Activated naive CD4-positive, alpha-beta T cell treated with anti-CD3 and anti-CD28 coated beads, Interleukin-2, amount 10 ng/mL, durations not matched to agents 7 days and 5 days (primary cell): Measurements from ENCODE around the gene FAM200B.

Experiments used
- CTCF ChIA-PET: fragments of 350-600 bp; sonication (Branson Sonifier 250); formaldehyde crosslinking; loops from one replicate; lab custom pipeline; 2021; ENCODE audit warnings: antibody characterized with exemption; lab: Charles Lee
- DNase-seq: peaks from one replicate; pipeline ENCODE4 v3.0.0-alpha.2; 2020
- H3K27ac Mint-ChIP-seq: one replicate; pipeline ENCODE4 v1.8.0; 2021; ENCODE audit warnings: mild to moderate bottlenecking, moderate library complexity, mixed read lengths
- H3K27me3 Mint-ChIP-seq: one replicate; pipeline ENCODE4 v1.8.0; 2021; ENCODE audit warnings: mild to moderate bottlenecking, mixed read lengths
- H3K36me3 Mint-ChIP-seq: one replicate; pipeline ENCODE4 v1.8.0; 2021; ENCODE audit warnings: mixed read lengths
- H3K4me1 Mint-ChIP-seq: one replicate; pipeline ENCODE4 v1.8.0; 2021; ENCODE audit warnings: mixed read lengths
- H3K4me3 Mint-ChIP-seq: one replicate; pipeline ENCODE4 v1.8.0; 2021; ENCODE audit warnings: mild to moderate bottlenecking, moderate library complexity, mixed read lengths
- H3K9me3 Mint-ChIP-seq: one replicate; pipeline ENCODE4 v1.8.0; 2021; ENCODE audit warnings: mixed read lengths

FAM200B gene

GRCh38 chr4:15676039-15676438 is 5.6 kb upstream of the FAM200B start:
- Mint-ChIP-seq H3K36me3 (peaks cover 27% of the 10 kb centered on the region), H3K27ac (no peak overlapping the region), H3K4me1 (peaks cover 43% of the 10 kb centered on the region), H3K27me3 (no peaks in the 10 kb centered on the region), H3K4me3 (no peak overlapping the region), H3K9me3 (no peaks in the 10 kb centered on the region)
- DNase-seq: no peak
- CTCF ChIA-PET: interaction anchor here (0.9 kb wide), 1 partner anchor 13 kb away, joined by 3 read pairs; no protein-coding TSS in a partner anchor

GRCh38 chr4:15676899-15677298 is 4.7 kb upstream of the FAM200B start:
- no peak overlapping the region for H3K27ac Mint-ChIP-seq
- peaks cover 42% of the 10 kb centered on the region for H3K4me1 Mint-ChIP-seq
- H3K36me3 Mint-ChIP-seq: peaks cover 27% of the 10 kb centered on the region
- H3K27me3 Mint-ChIP-seq: peaks cover 3% of the 10 kb centered on the region
- no peaks in the 10 kb centered on the region for H3K9me3 Mint-ChIP-seq
- DNase-seq: no peak
- H3K4me3 Mint-ChIP-seq: no peak overlapping the region
- CTCF ChIA-PET: no interaction called here

GRCh38 chr4:15677507-15677988 is 4.1 kb upstream of the FAM200B start:
- Mint-ChIP-seq H3K27ac (no peak overlapping the region), H3K4me3 (no peak overlapping the region), H3K9me3 (no peaks in the 10 kb centered on the region), H3K4me1 (peaks cover 46% of the 10 kb centered on the region), H3K27me3 (peaks cover 3% of the 10 kb centered on the region), H3K36me3 (peaks cover 26% of the 10 kb centered on the region)
- DNase-seq: no peak
- CTCF ChIA-PET: no interaction called here

GRCh38 chr4:15681067-15681371 is 608 bp upstream of the FAM200B start:
- peaks cover 56% of the 10 kb centered on the region for H3K4me1 Mint-ChIP-seq
- peak overlapping the region; percentile 94 for H3K4me3 Mint-ChIP-seq
- DNase-seq: no peak
- H3K27ac Mint-ChIP-seq: peak overlapping the region; percentile 95
- H3K36me3 Mint-ChIP-seq: peaks cover 34% of the 10 kb centered on the region
- H3K9me3 Mint-ChIP-seq: no peaks in the 10 kb centered on the region
- H3K27me3 Mint-ChIP-seq: peaks cover 3% of the 10 kb centered on the region
- CTCF ChIA-PET: no interaction called here

GRCh38 chr4:15682242-15683142 is 865 bp downstream of the FAM200B start:
- peaks cover 3% of the 10 kb centered on the region for H3K27me3 Mint-ChIP-seq
- no peak for DNase-seq
- H3K36me3 Mint-ChIP-seq: peaks cover 46% of the 10 kb centered on the region
- CTCF ChIA-PET: interaction anchor here (1.4 to 2.3 kb wide), 2 partner anchors 26 to 200 kb away, joined by 4 to 7 read pairs; partner anchors contain the start of gene FBXL5
- peak overlapping the region; percentile 94 for H3K4me3 Mint-ChIP-seq
- peaks cover 45% of the 10 kb centered on the region for H3K4me1 Mint-ChIP-seq
- peak overlapping the region; percentile 95 for H3K27ac Mint-ChIP-seq
- no peaks in the 10 kb centered on the region for H3K9me3 Mint-ChIP-seq

GRCh38 chr4:15683143-15683495 is 1.5 kb downstream of the FAM200B start:
- CTCF ChIA-PET: interaction anchor here (1.4 to 2.3 kb wide), 2 partner anchors 27 to 199 kb away, joined by 4 to 7 read pairs; partner anchors contain the start of gene FBXL5
- Mint-ChIP-seq H3K9me3 (no peaks in the 10 kb centered on the region), H3K4me3 (peak overlapping the region; percentile 16), H3K27me3 (peaks cover 3% of the 10 kb centered on the region), H3K36me3 (peaks cover 47% of the 10 kb centered on the region), H3K4me1 (peaks cover 41% of the 10 kb centered on the region), H3K27ac (no peak overlapping the region)
- no peak for DNase-seq

GRCh38 chr4:15684498-15684897 is 2.9 kb downstream of the FAM200B start:
- no peak for DNase-seq
- no peak overlapping the region for H3K27ac Mint-ChIP-seq
- peaks cover 48% of the 10 kb centered on the region for H3K36me3 Mint-ChIP-seq
- no peaks in the 10 kb centered on the region for H3K9me3 Mint-ChIP-seq
- peaks cover 31% of the 10 kb centered on the region for H3K4me1 Mint-ChIP-seq
- H3K27me3 Mint-ChIP-seq: peaks cover 3% of the 10 kb centered on the region
- H3K4me3 Mint-ChIP-seq: no peak overlapping the region
- CTCF ChIA-PET: interaction anchor here (1.0 kb wide), 1 partner anchor 38 kb away, joined by 3 read pairs; no protein-coding TSS in a partner anchor

GRCh38 chr4:15688051-15688450 is 6.4 kb downstream of the FAM200B start:
- DNase-seq: no peak
- CTCF ChIA-PET: interaction anchor here (1.7 kb wide), 1 partner anchor 268 kb away, joined by 3 read pairs; no protein-coding TSS in a partner anchor
- Mint-ChIP-seq H3K27ac (no peak overlapping the region), H3K9me3 (no peaks in the 10 kb centered on the region), H3K27me3 (no peaks in the 10 kb centered on the region), H3K36me3 (peaks cover 38% of the 10 kb centered on the region), H3K4me3 (no peak overlapping the region), H3K4me1 (peaks cover 15% of the 10 kb centered on the region)

- H3K9me3 Mint-ChIP-seq: no peaks in the 10 kb centered on the region
- DNase-seq: no peak
- H3K27me3 Mint-ChIP-seq: no peaks in the 10 kb centered on the region
- H3K27ac Mint-ChIP-seq: no peak overlapping the region
- no peak overlapping the region for H3K4me3 Mint-ChIP-seq
- H3K36me3 Mint-ChIP-seq: peaks cover 31% of the 10 kb centered on the region
- H3K4me1 Mint-ChIP-seq: peaks cover 4% of the 10 kb centered on the region
- CTCF ChIA-PET: no interaction called here
These were observed 7.9 kb downstream of the FAM200B start for GRCh38 chr4:15689540-15689939.

- Mint-ChIP-seq H3K4me1 (peaks cover under 1% of the 10 kb centered on the region), H3K36me3 (peaks cover 28% of the 10 kb centered on the region), H3K27ac (no peak overlapping the region), H3K9me3 (no peaks in the 10 kb centered on the region), H3K27me3 (no peaks in the 10 kb centered on the region), H3K4me3 (no peak overlapping the region)
- DNase-seq: no peak
- CTCF ChIA-PET: no interaction called here
These were observed 8.6 kb downstream of the FAM200B start for GRCh38 chr4:15690020-15690809.

- Mint-ChIP-seq H3K27ac (no peak overlapping the region), H3K4me3 (no peak overlapping the region), H3K27me3 (no peaks in the 10 kb centered on the region), H3K9me3 (no peaks in the 10 kb centered on the region), H3K4me1 (no peaks in the 10 kb centered on the region), H3K36me3 (peaks cover 18% of the 10 kb centered on the region)
- DNase-seq: no peak
- CTCF ChIA-PET: no interaction called here
These were observed 9.9 kb downstream of the FAM200B start for GRCh38 chr4:15691346-15692135.

GRCh38 chr4:15692602-15693001 is 11.0 kb downstream of the FAM200B start:
- Mint-ChIP-seq H3K4me1 (peaks cover 7% of the 10 kb centered on the region), H3K9me3 (no peaks in the 10 kb centered on the region), H3K4me3 (no peak overlapping the region), H3K36me3 (peaks cover 8% of the 10 kb centered on the region), H3K27me3 (peaks cover 8% of the 10 kb centered on the region), H3K27ac (no peak overlapping the region)
- no peak for DNase-seq
- CTCF ChIA-PET: no interaction called here

GRCh38 chr4:15694431-15694830 is 12.8 kb downstream of the FAM200B start:
- CTCF ChIA-PET: no interaction called here
- Mint-ChIP-seq H3K27me3 (peaks cover 16% of the 10 kb centered on the region), H3K4me1 (peaks cover 7% of the 10 kb centered on the region), H3K27ac (no peak overlapping the region), H3K9me3 (no peaks in the 10 kb centered on the region), H3K4me3 (no peak overlapping the region), H3K36me3 (peaks cover 1% of the 10 kb centered on the region)
- no peak for DNase-seq

GRCh38 chr4:15695240-15695699 is 13.6 kb downstream of the FAM200B start:
- peaks cover 25% of the 10 kb centered on the region for H3K27me3 Mint-ChIP-seq
- peaks cover 7% of the 10 kb centered on the region for H3K4me1 Mint-ChIP-seq
- H3K27ac Mint-ChIP-seq: no peak overlapping the region
- DNase-seq: no peak
- CTCF ChIA-PET: no interaction called here
- H3K4me3 Mint-ChIP-seq: no peak overlapping the region
- H3K9me3 Mint-ChIP-seq: no peaks in the 10 kb centered on the region
- H3K36me3 Mint-ChIP-seq: no peaks in the 10 kb centered on the region
